GM12878 (cell line): ENCODE data around the gene INPP4B. TPM values are rescaled to one million over a fixed set of nuclear protein-coding genes. Genes with fewer than 3 reads are reported as not detected.

Experiments
- ATAC-seq: fragments of 200-7000 bp; cut with Tn5 transposase; 3 replicates; pipeline ENCODE4 v1.9.1; 2020; ENCODE audit warnings: mild to moderate bottlenecking, moderate library complexity
- BruUV-seq: library from RNA; stranded (reverse); fragments of 400-500 nt; replicated peaks from 2 replicates; lab custom pipeline; 2021; lab: Mats Ljungman, UMichigan
- CTCF ChIA-PET: fragments of 300-600 bp; sonication (Branson Sonifier 250); formaldehyde crosslinking; extraction: SDS; loops from one replicate; lab custom pipeline; 2021; ENCODE audit warnings: inconsistent platforms; lab: Yijun Ruan, JAX
- POLR2A ChIA-PET: fragments of 350-600 bp; formaldehyde crosslinking; extraction: SDS; loops from one replicate; lab custom pipeline; 2021; ENCODE audit warnings: inconsistent platforms; lab: Charles Lee
- RAD21 ChIA-PET: fragments of 300-600 bp; sonication (Branson Sonifier 250); formaldehyde crosslinking; loops from one replicate; lab custom pipeline; 2023; ENCODE audit warnings: antibody characterized with exemption; ENCODE audit not compliant: unreplicated experiment; lab: Charles Lee
- SMC1A ChIA-PET: fragments of 300-600 bp; sonication (Branson Sonifier 250); formaldehyde crosslinking; loops from one replicate; lab custom pipeline; 2023; ENCODE audit not compliant: unreplicated experiment, uncharacterized antibody; lab: Charles Lee
- DNase-seq: peaks from one replicate; pipeline ENCODE4 v3.0.0-alpha.2; 2011; ENCODE audit warnings: low read depth, low spot score
- FAIRE-seq: peaks from 3 replicates; lab custom pipeline; 2011; peaks lifted over from hg19 to GRCh38; lab: Jason Lieb, UNC
- H2AFZ ChIP-seq: 2 replicates; pipeline ENCODE4 v1.6.0; 2011; ENCODE audit warnings: low read depth, low read length, control low read depth; ENCODE audit not compliant: control insufficient read depth
- H3K27ac ChIP-seq: 2 replicates; pipeline ENCODE4 v1.5.1; 2011; ENCODE audit warnings: control low read depth; ENCODE audit not compliant: control insufficient read depth, insufficient read depth
- H3K27me3 ChIP-seq, 2 experiments: replicated peaks in 1 of 2; 2 replicates each; pipeline versions ENCODE4 v1.6.0 to v1.6.1; 2011; ENCODE audit warnings: low read length in 1 of 2; ENCODE audit not compliant: control insufficient read depth in 2 of 2, insufficient read depth in 2 of 2
- H3K36me3 ChIP-seq, 2 experiments: 2 replicates each; pipeline ENCODE4 v1.5.1; 2011; ENCODE audit warnings: low read length in 1 of 2; ENCODE audit not compliant: control insufficient read depth in 2 of 2, insufficient read depth in 2 of 2
- H3K4me1 ChIP-seq: 2 replicates; pipeline ENCODE4 v1.6.1; 2011; ENCODE audit warnings: mild to moderate bottlenecking, low read length, moderate library complexity, mixed read lengths; ENCODE audit not compliant: control insufficient read depth, insufficient read depth
- H3K4me2 ChIP-seq: 2 replicates; pipeline ENCODE4 v1.6.0; 2011; ENCODE audit warnings: control low read depth; ENCODE audit not compliant: control insufficient read depth, insufficient read depth
- H3K4me3 ChIP-seq: fragments of 200-600 bp; sonication (generic); 2 replicates; pipeline ENCODE4 v1.5.1; 2016
- H3K79me2 ChIP-seq: 2 replicates; pipeline ENCODE4 v1.6.0; 2011; ENCODE audit warnings: low read length; ENCODE audit not compliant: control insufficient read depth, insufficient read depth
- H3K9ac ChIP-seq: 2 replicates; pipeline ENCODE4 v1.8.0; 2011; ENCODE audit warnings: low read length, control low read depth, mixed read lengths; ENCODE audit not compliant: control insufficient read depth, insufficient read depth
- H3K9me3 ChIP-seq: replicated peaks from 3 replicates; pipeline ENCODE4 v1.5.1; 2011; ENCODE audit warnings: mild to moderate bottlenecking, low read length; ENCODE audit not compliant: control insufficient read depth, insufficient read depth
- H4K20me1 ChIP-seq: 2 replicates; pipeline ENCODE4 v1.6.0; 2011; ENCODE audit not compliant: control insufficient read depth, insufficient read depth
- ATF7 ChIP-seq: fragments of 450-650 bp; IDR thresholded peaks from 2 replicates; pipeline ENCODE4 v1.6.1; 2016; ENCODE audit warnings: low read depth, mild to moderate bottlenecking
- E2F8 ChIP-seq: fragments of 450-650 bp; IDR thresholded peaks from 2 replicates; pipeline ENCODE4 v1.6.1; 2018; ENCODE audit warnings: mild to moderate bottlenecking, low read depth, moderate library complexity; ENCODE audit not compliant: partially characterized antibody
- MLLT1 ChIP-seq: fragments of 450-650 bp; IDR thresholded peaks from 2 replicates; pipeline ENCODE4 v1.6.1; 2016; ENCODE audit warnings: mild to moderate bottlenecking
- RAD51 ChIP-seq: fragments of 450-650 bp; IDR thresholded peaks from 2 replicates; pipeline ENCODE4 v1.6.1; 2016; ENCODE audit warnings: moderate library complexity, mild to moderate bottlenecking, inconsistent platforms
- RUNX3 ChIP-seq: IDR thresholded peaks from 2 replicates; pipeline ENCODE4 v1.6.1; 2012; ENCODE audit warnings: low read length, inconsistent platforms
- SIX5 ChIP-seq: IDR thresholded peaks from 2 replicates; pipeline ENCODE4 v1.6.1; 2011; ENCODE audit warnings: mild to moderate bottlenecking, low read depth, low read length, moderate library complexity; ENCODE audit not compliant: severe bottlenecking
- SP1 ChIP-seq: IDR thresholded peaks from one replicate; pipeline ENCODE4 v1.6.1; 2011; ENCODE audit warnings: low read depth, low read length
- USF1 ChIP-seq: IDR thresholded peaks from 2 replicates; pipeline ENCODE4 v1.6.1; 2011; ENCODE audit warnings: borderline replicate concordance, low read depth, mild to moderate bottlenecking, moderate library complexity, mixed read lengths, low read length; ENCODE audit not compliant: insufficient read depth; ENCODE audit errors: extremely low read length
- WGBS: methylation state at CpG from one replicate; pipeline ENCODE4 v1.1.6; 2016; ENCODE audit warnings: low lambda C conversion rate; ENCODE audit not compliant: insufficient replicate concordance, insufficient coverage; ENCODE audit errors: missing lambda C conversion rate; 5-methylcytosine and 5-hydroxymethylcytosine counted together
- in situ Hi-C: fragments of 300-500 bp; cut with MboI; formaldehyde crosslinking; loops from 9 replicates; pipeline ENCODE4 v1.14.3; 2018; ENCODE audit warnings: mixed read lengths
- intact Hi-C: fragments of 100-400 bp; cut with micrococcal nuclease; formaldehyde crosslinking; loops from one replicate; pipeline ENCODE4 v1.14.2; 2022; ENCODE audit not compliant: unreplicated experiment
- polyA plus RNA-seq, 11 experiments: library from polyadenylated mRNA; depleted of rRNA in 4 of 11; unstranded in 6 of 11; stranded (reverse) in 5 of 11; fragments of >200 nt; fragmentation: Nextera tagmentation in 4 of 11; fragmentation: Illumina TruSeq in 1 of 11; extraction: Ambion mirVana in 4 of 11; extraction: Trizol in 1 of 11; gene quantifications; 1 replicate in 1 of 11; 2 replicates in 10 of 11; pipeline versions ENCODE4 v1.2.1 to v1.2.3, GENCODE V29; 2011 to 2016; ENCODE audit warnings: inconsistent platforms in 2 of 11, missing spikeins in 2 of 11, low read depth in 1 of 11
- total RNA-seq, 4 experiments: library from RNA; depleted of rRNA in 3 of 4; stranded (reverse); fragments of >200 nt in 3 of 4; fragmentation: Illumina TruSeq in 1 of 4; extraction: Trizol in 1 of 4; gene quantifications; 2 replicates each; pipeline versions ENCODE4 v1.2.1 to v1.2.3, GENCODE V29; 2013 to 2021

The INPP4B gene
- total and polyA plus RNA-seq, 10 of the 15 experiments (the other 5 are each of a cell fraction or from before 2014, with no cell fraction given), result 0.53 to 11.2 (median 0.95) TPM

DNA sequence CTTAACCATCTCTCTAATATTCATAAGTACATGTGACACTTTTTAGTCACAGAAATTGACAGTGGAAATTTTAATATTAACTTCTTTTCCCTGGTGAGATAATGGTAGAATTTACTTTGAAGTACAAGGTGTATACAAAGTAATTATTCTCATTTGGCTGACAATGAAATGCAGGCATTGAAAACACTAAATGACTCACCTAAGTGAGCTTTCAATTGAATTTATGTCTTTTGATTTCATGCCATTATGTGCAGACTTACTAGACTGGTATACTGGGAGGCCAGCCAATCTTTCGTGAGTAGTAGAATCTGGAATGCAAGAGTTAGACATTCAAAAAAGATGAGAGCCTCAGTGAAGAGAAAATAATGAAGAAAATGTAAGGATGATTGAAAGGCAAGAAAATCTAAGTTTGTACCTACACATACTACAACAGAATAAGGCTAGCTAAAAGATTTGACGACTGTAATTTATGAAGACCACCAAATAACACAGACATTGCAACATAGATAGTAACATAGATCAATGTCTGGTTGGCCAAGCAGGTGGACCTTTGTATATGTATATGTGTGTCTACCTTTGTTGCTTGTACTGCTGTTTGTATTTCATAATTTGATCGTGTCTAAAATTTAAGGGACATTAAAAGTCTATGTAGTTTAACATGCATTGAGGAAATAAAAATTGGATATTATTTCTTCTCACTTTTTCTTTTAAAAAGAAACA lies 750.1 kb downstream of the INPP4B start:
- Histone ChIP-seq H4K20me1 (no peaks in the 10 kb centered on the region), H3K9me3 (no peaks in the 10 kb centered on the region)
- WGBS, result 11% methylated on average over 3 of the region's 3 CpGs
- FAIRE-seq, result no peak
- TF ChIP-seq MLLT1 (no peak), USF1 (no peak), SP1 (no peak), E2F8 (no peak), RAD51 (no peak), RUNX3 (no peak), ATF7 (no peak), SIX5 (no peak)
- TF ChIP-seq, all 136 proteins: peak for 0
- in situ Hi-C loops (no loop called here), intact Hi-C loops (no loop called here)
- BruUV-seq, result no TSS peak
- no peaks in the 10 kb centered on the region for H3K36me3 ChIP-seq
- H3K4me2 ChIP-seq, result no peak overlapping the region
- CTCF ChIA-PET, result no interaction called here
- H3K9ac ChIP-seq, result no peak overlapping the region
- POLR2A ChIA-PET, result no interaction called here
- H2AFZ ChIP-seq, result no peak overlapping the region
- RAD21 ChIA-PET, result no interaction called here
- H3K4me1 ChIP-seq, result no peaks in the 10 kb centered on the region
- H3K79me2 ChIP-seq, result no peaks in the 10 kb centered on the region
- no peak overlapping the region for H3K4me3 ChIP-seq
- H3K27ac ChIP-seq, result no peak overlapping the region
- SMC1A ChIA-PET, result no interaction called here
- no peaks in the 10 kb centered on the region for H3K27me3 ChIP-seq
- no peak for ATAC-seq
- no peak for DNase-seq
